ENCODE measurements around the gene LRBA.
A peak's percentile ranks its signal among the peaks of the same experiment; 100 is the strongest.

The LRBA gene

DNA sequence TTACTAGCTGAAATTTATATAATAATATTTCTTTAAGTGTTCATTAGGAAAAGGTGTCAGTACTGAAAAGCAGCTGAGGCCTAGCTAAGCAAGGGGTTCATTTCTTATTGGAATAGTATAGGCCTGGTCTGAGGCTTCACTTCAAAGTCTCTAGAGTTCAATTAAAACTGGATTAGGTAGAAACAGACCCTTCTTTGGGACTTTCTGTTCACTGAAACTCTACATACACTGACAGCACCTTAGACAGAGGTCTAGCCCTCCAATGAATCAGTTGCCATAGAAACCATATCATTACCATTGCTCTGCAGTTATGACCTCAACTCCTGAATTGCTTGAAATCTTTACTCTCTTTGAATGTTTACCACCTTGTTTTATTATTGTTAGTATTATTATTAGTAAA lies 519.5 kb downstream of the LRBA start:
- no peak for DNase-seq (ENCODE audit: low spot score)

DNA sequence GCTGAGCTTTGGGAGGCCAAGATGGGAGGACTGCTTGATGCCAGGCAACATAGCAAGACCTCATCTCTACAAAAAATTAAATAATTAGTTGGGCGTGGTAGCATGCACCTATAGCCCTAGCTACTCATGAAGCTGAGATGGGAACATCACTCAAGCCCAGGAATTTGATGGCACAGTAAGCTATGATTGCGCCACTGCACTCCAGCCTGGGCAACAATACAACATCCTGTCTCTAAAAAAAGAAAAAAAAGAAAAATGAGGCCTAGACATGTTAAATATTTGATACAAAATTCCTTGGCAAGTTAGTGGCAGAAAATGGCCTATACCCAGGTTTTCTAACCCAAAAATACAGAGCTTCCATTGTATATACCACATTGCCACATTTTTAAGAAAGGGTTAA lies 521.2 kb downstream of the LRBA start:
- no peak for DNase-seq (ENCODE audit: low spot score)

DNA sequence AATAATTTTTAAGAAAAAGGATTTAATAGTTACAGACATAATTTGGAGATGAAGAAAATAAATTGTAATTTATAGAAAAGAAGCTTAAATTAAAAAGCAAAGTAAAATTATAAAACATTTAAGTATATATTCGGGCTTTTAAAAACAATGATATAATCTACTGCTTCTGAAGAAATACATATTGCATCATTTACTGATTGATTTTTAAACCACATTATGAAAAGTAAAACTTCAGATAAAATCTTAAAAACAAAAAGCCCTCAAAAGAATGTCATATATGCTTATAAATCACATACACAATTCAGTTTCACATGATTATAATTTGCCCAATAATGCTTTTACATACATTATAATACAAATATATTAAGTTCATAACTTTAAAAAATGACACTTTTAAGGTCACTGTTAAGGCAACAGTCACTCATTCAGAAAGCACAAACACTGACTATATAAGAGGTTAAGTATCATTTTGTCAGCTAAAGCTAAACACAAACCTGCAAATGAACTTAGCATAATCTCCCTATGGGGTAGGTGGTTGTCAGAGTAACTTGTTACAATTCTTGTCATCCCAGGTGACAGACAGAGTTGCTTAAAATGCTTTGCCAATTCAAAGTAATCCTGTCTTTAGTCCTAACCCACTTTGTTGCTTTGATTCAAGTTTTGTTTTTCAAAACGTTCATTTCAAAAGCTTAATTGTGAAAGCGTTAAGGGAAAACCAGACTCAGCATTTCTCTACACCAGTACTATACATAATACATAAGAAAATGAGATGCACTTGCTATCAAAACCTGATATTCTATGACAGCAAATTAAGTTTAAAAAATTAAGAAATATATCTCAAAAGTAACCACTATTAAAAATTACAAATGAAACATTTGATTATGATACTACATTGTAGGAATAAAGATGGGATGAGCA lies 523.7 kb downstream of the LRBA start:
- DNase-seq (ENCODE audit: low spot score), result no peak

- no peak for DNase-seq (ENCODE audit: low spot score)
Measured at GRCh38 chr4:150482581-150482980, 532.5 kb downstream of the LRBA start.

- DNase-seq (ENCODE audit: low spot score), result peak; percentile 11
Measured at GRCh38 chr4:150479657-150480056, 535.4 kb downstream of the LRBA start.

- no peak for DNase-seq (ENCODE audit: low spot score)
Measured at GRCh38 chr4:150477869-150478268, 537.2 kb downstream of the LRBA start.

DNA sequence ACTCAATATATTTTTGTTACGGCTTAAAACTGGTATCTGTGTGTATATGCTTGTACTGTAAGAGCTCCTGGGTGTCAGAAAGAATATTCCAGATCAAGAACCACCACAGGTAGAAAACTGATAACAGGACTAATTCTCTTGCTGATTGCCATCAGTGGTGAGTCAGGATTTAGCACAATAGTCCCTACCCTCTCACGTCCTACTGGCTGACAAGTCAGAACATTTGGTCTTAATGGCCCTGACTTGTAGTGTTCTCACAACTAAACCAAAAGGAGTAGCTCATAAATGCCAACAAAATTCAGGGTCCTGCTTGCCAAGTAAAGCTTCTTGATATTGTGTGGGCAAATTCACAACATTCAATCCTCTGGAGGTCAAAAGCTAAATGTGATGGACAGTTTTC lies 538.3 kb downstream of the LRBA start:
- DNase-seq (ENCODE audit: low spot score), result no peak

GRCh38 chr4:150475763-150476162 lies 539.3 kb downstream of the LRBA start:
- no peak for DNase-seq (ENCODE audit: low spot score)

GRCh38 chr4:150464523-150464922 lies 550.6 kb downstream of the LRBA start:
- no peak for DNase-seq (ENCODE audit: low spot score)

GRCh38 chr4:150462743-150463142 lies 552.3 kb downstream of the LRBA start:
- DNase-seq (ENCODE audit: low spot score), result no peak

GRCh38 chr4:150461957-150462356 lies 553.1 kb downstream of the LRBA start:
- no peak for DNase-seq (ENCODE audit: low spot score)

- no peak for DNase-seq (ENCODE audit: low spot score)
Measured at GRCh38 chr4:150457802-150458201, 557.3 kb downstream of the LRBA start.

- DNase-seq (ENCODE audit: low spot score), result no peak
Measured at GRCh38 chr4:150451883-150452282, 563.2 kb downstream of the LRBA start.

- no peak for DNase-seq (ENCODE audit: low spot score)
Measured at GRCh38 chr4:150447356-150447755, 567.7 kb downstream of the LRBA start.

GRCh38 chr4:150439451-150439933 lies 575.6 kb downstream of the LRBA start:
- no peak for DNase-seq (ENCODE audit: low spot score)

DNA sequence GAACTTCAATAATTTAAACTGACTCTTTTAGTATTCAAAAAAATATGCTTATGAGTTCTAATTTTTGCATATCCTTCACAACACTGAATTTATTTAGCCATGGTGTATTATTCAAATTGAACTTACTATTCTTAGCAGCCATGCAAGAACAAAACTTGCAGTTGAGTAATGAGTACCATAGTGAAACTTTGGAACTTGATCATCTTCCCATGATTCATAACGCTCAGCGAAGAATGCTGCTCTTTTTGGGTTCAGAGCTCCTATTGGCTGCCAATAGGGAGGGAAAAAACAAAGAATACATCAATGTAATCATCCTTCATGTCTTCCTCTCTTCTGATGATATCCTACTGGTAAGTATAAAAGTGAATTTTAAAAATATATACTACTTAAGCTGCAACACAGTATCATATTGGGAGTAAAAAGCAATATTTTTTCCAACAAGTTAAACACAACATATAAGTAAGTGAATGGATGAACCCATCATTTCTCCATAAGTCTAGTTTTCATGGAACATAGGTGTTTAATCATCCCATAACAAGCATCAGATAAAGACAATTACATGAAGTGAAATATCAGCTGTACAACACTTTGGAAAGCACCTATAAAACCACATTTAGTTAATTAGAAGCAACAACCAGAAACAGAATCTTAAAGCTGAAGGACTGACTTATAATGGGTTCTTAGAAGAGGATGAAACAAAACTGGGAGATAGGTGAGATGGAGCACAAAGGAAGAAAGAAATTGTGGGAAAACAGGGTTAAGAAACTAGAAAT lies 578.3 kb downstream of the LRBA start:
- no peak for DNase-seq (ENCODE audit: low spot score)

- DNase-seq (ENCODE audit: low spot score), result no peak
Measured at GRCh38 chr4:150431221-150431620, 583.9 kb downstream of the LRBA start.

GRCh38 chr4:150425161-150425560 lies 589.9 kb downstream of the LRBA start:
- DNase-seq (ENCODE audit: low spot score), result no peak

GRCh38 chr4:150423503-150423902 lies 591.6 kb downstream of the LRBA start:
- DNase-seq (ENCODE audit: low spot score), result no peak

DNA sequence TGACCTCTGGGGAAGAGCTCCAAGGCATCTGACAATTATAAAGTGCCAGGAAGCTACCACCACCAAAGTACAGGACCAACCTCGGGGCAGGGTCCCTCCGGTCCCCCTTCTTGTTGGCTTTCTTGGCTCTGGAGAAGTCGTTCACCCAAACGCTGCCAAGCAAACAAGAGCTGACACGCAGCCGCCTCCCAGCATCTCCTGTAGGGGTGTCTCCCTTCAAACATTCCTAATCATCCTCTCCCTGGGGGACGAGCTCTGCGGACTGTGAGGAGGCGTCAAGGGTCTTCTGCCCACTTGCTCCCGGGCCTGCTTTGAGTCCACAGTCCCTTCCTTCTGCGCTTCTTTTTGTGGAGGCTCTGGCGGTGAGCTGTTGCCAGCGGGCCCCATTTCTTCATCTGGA lies 592.0 kb downstream of the LRBA start:
- DNase-seq (ENCODE audit: low spot score), result no peak

- no peak for DNase-seq (ENCODE audit: low spot score)
Measured at GRCh38 chr4:150421612-150422011, 593.5 kb downstream of the LRBA start.

DNA sequence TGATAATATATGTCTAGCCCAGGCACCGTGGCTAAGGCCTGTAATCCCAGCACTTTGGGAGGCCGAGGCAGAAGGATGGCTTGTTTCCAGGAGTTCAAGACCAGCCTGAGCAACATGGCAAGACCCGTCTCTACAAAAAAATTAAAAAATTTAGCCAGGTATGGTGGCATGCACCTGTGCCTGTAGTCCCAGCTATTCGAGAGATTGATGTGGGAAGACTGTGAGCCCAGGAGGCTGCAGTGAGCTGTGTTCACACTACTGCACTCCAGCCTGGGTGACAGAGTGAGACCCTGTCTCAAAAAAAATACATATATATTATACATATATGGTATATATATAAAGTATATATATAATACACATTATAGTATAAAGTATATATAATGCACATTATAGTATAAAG lies 595.1 kb downstream of the LRBA start:
- DNase-seq (ENCODE audit: low spot score), result no peak

- DNase-seq (ENCODE audit: low spot score), result no peak
Measured at GRCh38 chr4:150418757-150419410, 596.2 kb downstream of the LRBA start.
